ENCODE results near the gene PSMB7.

GRCh38 chr9:124384210-124384609, 31.0 kb downstream of the PSMB7 start:
- TF ChIP-seq ZNF274 (IDR thresholded peaks at IDR 0.05; ENCODE audit: low read length) (no peak), ZNF274 (tag by site-specific recombination; IDR thresholded peaks at IDR 0.05; ENCODE audit: borderline replicate concordance) (no peak), ZNF24 (tag by site-specific recombination; IDR thresholded peaks at IDR 0.05) (no peak), CTCF (tag by site-specific recombination; IDR thresholded peaks at IDR 0.05) (no peak), ZBTB8A (tag by site-specific recombination; IDR thresholded peaks at IDR 0.05) (no peak), KLF16 (tag by site-specific recombination; IDR thresholded peaks at IDR 0.05) (no peak), ZNF133 (tag by site-specific recombination; IDR thresholded peaks at IDR 0.05) (no peak), ZNF792 (tag by site-specific recombination; IDR thresholded peaks at IDR 0.05) (no peak), ZBTB21 (tag by site-specific recombination; IDR thresholded peaks at IDR 0.05) (no peak), YY1 (tag by site-specific recombination; IDR thresholded peaks at IDR 0.05) (no peak)
- TF ChIP-seq, protein P1, sequence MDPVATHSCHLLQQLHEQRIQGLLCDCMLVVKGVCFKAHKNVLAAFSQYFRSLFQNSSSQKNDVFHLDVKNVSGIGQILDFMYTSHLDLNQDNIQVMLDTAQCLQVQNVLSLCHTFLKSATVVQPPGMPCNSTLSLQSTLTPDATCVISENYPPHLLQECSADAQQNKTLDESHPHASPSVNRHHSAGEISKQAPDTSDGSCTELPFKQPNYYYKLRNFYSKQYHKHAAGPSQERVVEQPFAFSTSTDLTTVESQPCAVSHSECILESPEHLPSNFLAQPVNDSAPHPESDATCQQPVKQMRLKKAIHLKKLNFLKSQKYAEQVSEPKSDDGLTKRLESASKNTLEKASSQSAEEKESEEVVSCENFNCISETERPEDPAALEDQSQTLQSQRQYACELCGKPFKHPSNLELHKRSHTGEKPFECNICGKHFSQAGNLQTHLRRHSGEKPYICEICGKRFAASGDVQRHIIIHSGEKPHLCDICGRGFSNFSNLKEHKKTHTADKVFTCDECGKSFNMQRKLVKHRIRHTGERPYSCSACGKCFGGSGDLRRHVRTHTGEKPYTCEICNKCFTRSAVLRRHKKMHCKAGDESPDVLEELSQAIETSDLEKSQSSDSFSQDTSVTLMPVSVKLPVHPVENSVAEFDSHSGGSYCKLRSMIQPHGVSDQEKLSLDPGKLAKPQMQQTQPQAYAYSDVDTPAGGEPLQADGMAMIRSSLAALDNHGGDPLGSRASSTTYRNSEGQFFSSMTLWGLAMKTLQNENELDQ (tag by site-specific recombination; IDR thresholded peaks at IDR 0.05; ENCODE audit: low read depth), result no peak

Measured in HEK293 (cell line).